SU-DHL-6 (cell line): Measurements from ENCODE around the gene MYO18A.

Experiments
- CTCF ChIP-seq: fragments of 200-600 bp; sonication (generic); IDR thresholded peaks from one replicate; pipeline ENCODE4 v1.5.1; 2017; ENCODE audit warnings: antibody characterized with exemption, mild to moderate bottlenecking, low read length, moderate library complexity; ENCODE audit not compliant: insufficient read depth, poor library complexity, severe bottlenecking
- EZH2phosphoT487 ChIP-seq: fragments of 200-600 bp; sonication (generic), shearing (Covaris generic); conservative IDR thresholded peaks from 2 replicates; pipeline ENCODE4 v1.6.1; 2018; ENCODE audit warnings: mild to moderate bottlenecking, antibody characterized with exemption, low read length, moderate library complexity, mixed read lengths

DNA sequence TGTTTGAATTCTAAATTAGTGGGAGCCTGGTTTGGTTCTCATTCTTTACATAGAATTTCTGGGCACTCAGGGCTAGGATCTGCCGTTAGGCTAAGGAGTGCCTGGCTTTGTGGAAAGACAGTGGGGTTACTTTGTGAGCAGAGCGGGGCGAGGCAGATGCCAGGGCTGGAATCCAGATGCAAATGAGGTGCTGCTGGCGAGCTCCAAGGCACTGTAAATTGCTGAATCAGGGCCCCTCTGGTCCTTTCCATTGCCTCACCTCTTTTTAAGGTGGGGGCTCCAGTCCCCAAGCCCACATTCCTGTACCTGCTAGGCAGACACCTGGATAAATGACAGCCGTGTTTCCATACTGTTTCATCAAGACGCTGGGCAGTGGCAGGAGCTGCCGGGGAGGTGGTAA is 103.5 kb downstream of the MYO18A start:
- TF ChIP-seq CTCF (no peak), EZH2phosphoT487 (no peak)
